Right atrium auricular region (tissue), 2 donors: ENCODE measurements around the gene CIBAR2. TPM values are rescaled to one million over a fixed set of nuclear protein-coding genes. Genes with fewer than 3 reads are reported as not detected.
A peak's percentile ranks its signal among the peaks of the same experiment; 100 is the strongest.

Source experiments
- DNase-seq: peaks from one replicate; pipeline ENCODE4 v3.0.0-alpha.2; 2019; ENCODE audit warnings: low spot score
- H3K27ac ChIP-seq, 2 donors: fragments of 200-600 bp; sonication (generic); 1 replicate in 1 of 2; 2 replicates in 1 of 2; pipeline ENCODE4 v1.5.1; 2016 to 2019
- H3K27me3 ChIP-seq, 2 donors: fragments of 200-600 bp; sonication (generic); one replicate each; pipeline versions ENCODE4 v1.5.1 to v1.6.0; 2017 to 2019
- H3K36me3 ChIP-seq: fragments of 200-600 bp; sonication (generic); one replicate; pipeline ENCODE4 v1.5.1; 2016
- H3K4me1 ChIP-seq, 2 donors: fragments of 200-600 bp; sonication (generic); one replicate each; pipeline versions ENCODE4 v1.5.1 to v1.6.0; 2017 to 2019
- H3K4me3 ChIP-seq, 2 donors: fragments of 200-600 bp; sonication (generic); 1 replicate in 1 of 2; 2 replicates in 1 of 2; pipeline ENCODE4 v1.5.1; 2017 to 2019; ENCODE audit warnings: mild to moderate bottlenecking in 1 of 2, moderate library complexity in 1 of 2
- H3K9me3 ChIP-seq, 2 donors: fragments of 200-600 bp; sonication (generic); one replicate each; pipeline ENCODE4 v1.5.1; 2019
- CTCF ChIP-seq, 2 donors: fragments of 200-600 bp; sonication (generic); IDR thresholded peaks; one replicate each; pipeline ENCODE4 v1.5.1; 2019; ENCODE audit warnings: antibody characterized with exemption in 2 of 2
- total RNA-seq, 2 donors: library from RNA; depleted of rRNA; stranded (reverse); fragments of >200 nt; gene quantifications; one replicate each; pipeline ENCODE4 v1.1.0, GENCODE V29; 2016

CIBAR2 gene
- total RNA-seq, 2 donors from 2014 or later: not detected

GRCh38 chr16:85138825-85139627 lies 26.8 kb upstream of the CIBAR2 start:
- H3K27ac ChIP-seq: no peak overlapping the region
- H3K36me3 ChIP-seq: no peaks in the 10 kb centered on the region
- no peaks in the 10 kb centered on the region for H3K9me3 ChIP-seq
- H3K4me3 ChIP-seq: no peak overlapping the region
- DNase-seq: no peak
- H3K27me3 ChIP-seq: no peaks in the 10 kb centered on the region
- H3K4me1 ChIP-seq: peaks cover 0 to 64% of the 10 kb centered on the region in 2 donors
- no peak for TF ChIP-seq CTCF (IDR thresholded peaks at IDR 0.05)

DNA sequence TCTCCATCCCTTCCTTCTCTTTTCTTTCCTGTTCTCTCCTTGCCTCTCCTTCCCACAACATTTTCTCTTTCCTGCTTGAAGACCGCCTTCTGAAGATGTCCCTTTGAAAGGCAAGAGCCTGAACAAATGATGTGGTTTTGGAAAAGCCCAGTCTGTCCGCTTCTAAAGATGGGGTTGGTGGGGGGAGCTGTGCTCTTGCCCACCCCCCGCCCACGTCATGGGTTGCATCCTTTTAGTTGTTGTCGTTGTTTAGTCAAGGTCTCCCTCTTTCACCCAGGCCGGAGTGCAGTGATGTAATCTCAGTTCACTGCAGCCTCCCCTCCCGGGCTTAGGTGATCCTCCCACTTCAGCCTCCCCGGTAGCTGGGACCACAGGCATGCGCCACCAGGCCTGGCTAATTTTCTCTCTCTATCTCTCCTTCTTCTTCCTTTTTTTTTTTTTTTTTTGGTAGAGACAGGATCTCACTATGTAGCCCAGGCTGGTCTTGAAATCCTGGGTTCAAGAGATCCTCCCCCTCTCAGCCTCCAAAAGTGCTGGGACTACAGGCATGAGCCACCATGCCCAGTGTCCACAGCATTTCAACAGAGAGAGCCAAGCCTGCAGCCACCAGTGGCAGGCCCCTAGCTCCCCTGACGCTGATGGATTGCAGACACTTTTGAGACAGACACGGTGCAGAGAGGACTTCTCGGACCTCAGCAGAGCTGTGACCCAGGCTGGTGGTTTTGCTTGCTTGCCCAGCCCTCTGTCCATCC lies 26.0 kb upstream of the CIBAR2 start:
- Histone ChIP-seq H3K9me3 (no peaks in the 10 kb centered on the region), H3K36me3 (no peaks in the 10 kb centered on the region), H3K4me3 (peak overlapping the region in 1 of 2 donors; percentile 45), H3K27me3 (no peaks in the 10 kb centered on the region), H3K27ac (peak overlapping the region; percentile 76 to 79), H3K4me1 (peaks cover 0 to 57% of the 10 kb centered on the region in 2 donors)
- no peak for TF ChIP-seq CTCF (IDR thresholded peaks at IDR 0.05)
- no peak for DNase-seq

DNA sequence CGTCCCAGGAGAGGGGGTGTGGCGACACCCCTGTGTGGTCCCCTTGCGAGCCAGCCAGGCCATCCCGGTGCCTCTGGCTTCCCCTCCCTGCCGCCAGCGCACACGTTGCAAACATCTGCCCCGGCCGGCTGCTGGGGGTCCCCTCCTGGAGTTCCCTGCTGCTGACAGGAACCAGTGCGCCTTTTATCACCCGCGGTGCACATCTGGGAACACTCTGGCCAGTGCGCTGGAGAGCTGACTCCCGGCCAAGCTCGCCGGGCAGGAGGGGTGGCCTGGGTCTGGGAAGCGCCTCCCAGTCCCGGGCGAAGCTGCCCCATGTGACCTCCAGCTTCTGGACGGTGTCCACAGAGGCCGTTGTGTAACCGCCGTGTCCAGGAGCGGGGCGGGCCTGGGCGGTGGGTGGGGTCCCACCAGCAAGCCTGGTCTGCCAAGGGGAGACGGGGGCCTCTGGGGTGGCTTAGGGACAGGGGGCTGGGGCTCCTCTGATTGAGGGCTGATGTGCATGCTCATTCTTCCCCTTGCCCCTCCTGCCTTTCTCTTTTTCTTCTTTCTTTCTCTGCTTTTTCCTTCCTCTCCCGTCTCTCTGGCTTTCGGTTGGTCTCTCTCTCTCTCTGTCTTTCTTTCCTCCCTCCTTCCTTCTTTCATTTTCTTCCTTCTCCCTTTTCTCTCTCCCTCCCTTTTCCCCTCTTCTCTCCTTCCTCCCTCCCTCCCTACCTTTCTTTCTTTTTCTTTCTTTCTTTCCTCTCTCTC lies 25.2 kb upstream of the CIBAR2 start:
- peak overlapping the region; percentile 11 to 45 for H3K4me3 ChIP-seq

GRCh38 chr16:85136702-85137322 lies 24.5 kb upstream of the CIBAR2 start:
- peak overlapping the region in 1 of 2 donors; percentile 45 for H3K4me3 ChIP-seq
- H3K4me1 ChIP-seq: peaks cover 0 to 46% of the 10 kb centered on the region in 2 donors
- peak; percentile 76 for DNase-seq
- no peak for TF ChIP-seq CTCF (IDR thresholded peaks at IDR 0.05)
- peak overlapping the region; percentile 76 to 79 for H3K27ac ChIP-seq
- no peaks in the 10 kb centered on the region for H3K27me3 ChIP-seq
- H3K9me3 ChIP-seq: no peaks in the 10 kb centered on the region
- no peaks in the 10 kb centered on the region for H3K36me3 ChIP-seq

More for the DNA sequence above, 25.2 kb upstream of the CIBAR2 start:
- no peaks in the 10 kb centered on the region for H3K36me3 ChIP-seq
- H3K27ac ChIP-seq: peak overlapping the region; percentile 76 to 79
- no peaks in the 10 kb centered on the region for H3K9me3 ChIP-seq
- no peaks in the 10 kb centered on the region for H3K27me3 ChIP-seq
- TF ChIP-seq CTCF (IDR thresholded peaks at IDR 0.05): no peak
- H3K4me1 ChIP-seq: peaks cover 0 to 52% of the 10 kb centered on the region in 2 donors
- peak; percentile 96 for DNase-seq

- no peak for DNase-seq
- Histone ChIP-seq H3K27ac (peak overlapping the region; percentile 76 to 79), H3K27me3 (no peaks in the 10 kb centered on the region), H3K36me3 (no peaks in the 10 kb centered on the region), H3K4me1 (peaks cover 0 to 44% of the 10 kb centered on the region in 2 donors), H3K4me3 (no peak overlapping the region), H3K9me3 (no peaks in the 10 kb centered on the region)
- TF ChIP-seq CTCF (IDR thresholded peaks at IDR 0.05): no peak
Observed at GRCh38 chr16:85136213-85136701, 24.0 kb upstream of the CIBAR2 start.
